Fibroblast of peridontal ligament (primary cell): Measurements from ENCODE around the gene LBH.
A peak's percentile ranks its signal among the peaks of the same experiment; 100 is the strongest.

Experiments used
- DNase-seq: peaks from one replicate; pipeline ENCODE4 v3.0.0-alpha.2; 2010; ENCODE audit errors: extremely low read depth

The LBH gene

GRCh38 chr2:30217644-30218337 is 13.5 kb upstream of the LBH start:
- no peak for DNase-seq

- DNase-seq = no peak
Observed at GRCh38 chr2:30218338-30218713, 13.0 kb upstream of the LBH start.

GRCh38 chr2:30218814-30219213 is 12.5 kb upstream of the LBH start:
- no peak for DNase-seq

GRCh38 chr2:30219886-30220875 is 11.2 kb upstream of the LBH start:
- DNase-seq = no peak

- DNase-seq = no peak
Observed at GRCh38 chr2:30221531-30221930, 9.8 kb upstream of the LBH start.

GRCh38 chr2:30222031-30222430 is 9.3 kb upstream of the LBH start:
- no peak for DNase-seq

GRCh38 chr2:30222636-30223360 is 8.5 kb upstream of the LBH start:
- no peak for DNase-seq

GRCh38 chr2:30223413-30223874 is 7.9 kb upstream of the LBH start:
- DNase-seq = no peak

- DNase-seq = no peak
Observed at GRCh38 chr2:30224151-30224550, 7.2 kb upstream of the LBH start.

- DNase-seq = peak; percentile 68
Observed at GRCh38 chr2:30225131-30225762, 6.1 kb upstream of the LBH start.

- peak; percentile 30 for DNase-seq
Observed at GRCh38 chr2:30226144-30227032, 4.9 kb upstream of the LBH start.

- no peak for DNase-seq
Observed at GRCh38 chr2:30229596-30229995, 1.7 kb upstream of the LBH start.

- peak; percentile 21 for DNase-seq
Observed at GRCh38 chr2:30230497-30231211, 680 bp upstream of the LBH start.

GRCh38 chr2:30231996-30232800 is 864 bp downstream of the LBH start:
- peak; percentile 23 for DNase-seq

- DNase-seq = no peak
Observed at GRCh38 chr2:30232801-30233130, 1.4 kb downstream of the LBH start.

GRCh38 chr2:30233271-30234009 is 2.1 kb downstream of the LBH start:
- no peak for DNase-seq

GRCh38 chr2:30234180-30234971 is 3.0 kb downstream of the LBH start:
- peak; percentile 71 for DNase-seq
